Esophagus squamous epithelium (tissue), 4 donors: ENCODE results near the gene DEDD.

Experiments
- CTCF ChIP-seq, 6 experiments: fragments of 450-650 bp in 4 of 6; fragments of 200-600 bp in 2 of 6; sonication (generic) in 2 of 6; IDR thresholded peaks; one replicate each; pipeline ENCODE4 v1.5.1; 2016 to 2019; ENCODE audit warnings: antibody characterized with exemption in 6 of 6, mild to moderate bottlenecking in 4 of 6, moderate library complexity in 4 of 6
- POLR2A ChIP-seq, 4 donors: fragments of 450-650 bp; IDR thresholded peaks; one replicate each; pipeline ENCODE4 v1.6.1; 2017; ENCODE audit warnings: antibody characterized with exemption in 4 of 4, mild to moderate bottlenecking in 4 of 4, moderate library complexity in 3 of 4

GRCh38 chr1:161174911-161175310 is 42.4 kb upstream of the DEDD start:
- TF ChIP-seq CTCF (IDR thresholded peaks at IDR 0.05) (no peak), POLR2A (IDR thresholded peaks at IDR 0.05) (no peak)
